HG02943 (cell line): ENCODE results near the gene LDLR.

ENCODE experiments used
- ATAC-seq: cut with Tn5 transposase; IDR thresholded peaks from one replicate; pipeline ENCODE4 v1.9.1; 2021; ENCODE audit warnings: mild to moderate bottlenecking, low read depth, moderate library complexity; ENCODE audit not compliant: unreplicated experiment

The LDLR gene

GRCh38 chr19:11089254-11090013 is at the start of gene LDLR:
Gene LDLR (plus strand): TSS chr19:11089463. CDS start chr19:11089549, 86 bp downstream.
- ATAC-seq, result no peak

GRCh38 chr19:11041194-11041593 is 48.1 kb upstream of the LDLR start:
- ATAC-seq, result no peak

- ATAC-seq, result no peak
Observed at GRCh38 chr19:11041966-11042627, 47.2 kb upstream of the LDLR start.

- no peak for ATAC-seq
Observed at GRCh38 chr19:11044431-11044830, 44.8 kb upstream of the LDLR start.

- ATAC-seq, result no peak
Observed at GRCh38 chr19:11045536-11045935, 43.7 kb upstream of the LDLR start.

GRCh38 chr19:11046605-11047354 is 42.5 kb upstream of the LDLR start:
- no peak for ATAC-seq

DNA sequence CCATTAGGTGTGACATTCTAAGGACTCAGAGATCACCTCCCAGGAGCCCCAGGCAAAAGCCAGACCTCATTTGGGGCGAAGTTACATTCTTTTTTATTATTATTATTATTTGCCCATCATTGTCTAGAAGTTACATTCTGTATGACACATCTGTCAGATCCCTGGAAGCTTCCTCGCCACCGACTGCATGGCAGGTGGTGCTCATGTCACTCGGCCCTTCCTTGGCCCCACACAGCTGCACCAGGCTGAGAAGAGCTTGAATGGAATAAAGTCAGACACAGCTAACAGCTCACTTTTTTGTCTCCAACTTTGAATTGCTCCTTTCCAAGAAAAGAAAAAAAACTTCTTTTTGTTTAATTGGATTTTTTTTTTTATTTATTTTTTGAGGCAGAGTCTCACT is 41.4 kb upstream of the LDLR start:
- ATAC-seq, result no peak

GRCh38 chr19:11050323-11051114 is 38.7 kb upstream of the LDLR start:
- ATAC-seq, result no peak

DNA sequence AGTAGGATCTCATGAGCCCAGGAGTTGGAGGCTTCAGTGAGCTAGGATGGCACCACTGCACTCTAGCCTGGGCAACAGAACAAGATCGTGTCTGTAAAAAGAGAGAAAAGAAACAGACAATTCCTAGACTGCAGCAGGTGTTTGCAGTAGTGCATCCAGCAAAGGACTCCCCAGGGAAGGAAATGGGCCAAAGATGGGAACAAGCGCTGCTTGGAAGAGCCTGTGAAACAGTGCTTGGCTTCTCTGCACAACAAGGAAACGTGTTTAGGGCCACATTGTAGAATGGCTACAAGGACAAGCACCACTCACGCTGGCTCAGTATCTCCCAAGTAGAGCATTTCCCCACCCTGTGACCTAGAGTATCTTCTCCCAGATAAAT is 35.5 kb upstream of the LDLR start:
- no peak for ATAC-seq

DNA sequence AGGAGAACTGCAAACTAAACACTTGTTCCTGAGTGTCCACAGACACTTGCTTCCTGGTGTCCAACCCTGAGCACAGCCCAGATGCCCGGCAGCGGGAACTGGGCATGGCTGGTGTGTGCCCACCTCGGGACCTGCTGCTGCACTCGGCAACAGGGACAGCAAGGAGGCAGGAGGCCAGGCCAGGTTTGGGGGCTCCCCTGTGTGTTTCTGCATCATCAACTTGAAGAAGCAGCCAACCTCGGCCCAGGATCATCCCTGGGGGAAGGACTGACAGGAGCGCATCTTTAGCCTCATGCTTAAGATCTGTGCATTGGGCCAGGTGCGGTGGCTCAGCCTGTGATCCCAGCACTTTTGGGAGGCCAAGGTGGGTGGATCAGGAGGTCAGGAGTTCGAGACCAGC is 35.1 kb upstream of the LDLR start:
- ATAC-seq, result no peak

GRCh38 chr19:11054628-11055027 is 34.6 kb upstream of the LDLR start:
- ATAC-seq, result no peak

GRCh38 chr19:11058246-11059030 is 30.8 kb upstream of the LDLR start:
- no peak for ATAC-seq

DNA sequence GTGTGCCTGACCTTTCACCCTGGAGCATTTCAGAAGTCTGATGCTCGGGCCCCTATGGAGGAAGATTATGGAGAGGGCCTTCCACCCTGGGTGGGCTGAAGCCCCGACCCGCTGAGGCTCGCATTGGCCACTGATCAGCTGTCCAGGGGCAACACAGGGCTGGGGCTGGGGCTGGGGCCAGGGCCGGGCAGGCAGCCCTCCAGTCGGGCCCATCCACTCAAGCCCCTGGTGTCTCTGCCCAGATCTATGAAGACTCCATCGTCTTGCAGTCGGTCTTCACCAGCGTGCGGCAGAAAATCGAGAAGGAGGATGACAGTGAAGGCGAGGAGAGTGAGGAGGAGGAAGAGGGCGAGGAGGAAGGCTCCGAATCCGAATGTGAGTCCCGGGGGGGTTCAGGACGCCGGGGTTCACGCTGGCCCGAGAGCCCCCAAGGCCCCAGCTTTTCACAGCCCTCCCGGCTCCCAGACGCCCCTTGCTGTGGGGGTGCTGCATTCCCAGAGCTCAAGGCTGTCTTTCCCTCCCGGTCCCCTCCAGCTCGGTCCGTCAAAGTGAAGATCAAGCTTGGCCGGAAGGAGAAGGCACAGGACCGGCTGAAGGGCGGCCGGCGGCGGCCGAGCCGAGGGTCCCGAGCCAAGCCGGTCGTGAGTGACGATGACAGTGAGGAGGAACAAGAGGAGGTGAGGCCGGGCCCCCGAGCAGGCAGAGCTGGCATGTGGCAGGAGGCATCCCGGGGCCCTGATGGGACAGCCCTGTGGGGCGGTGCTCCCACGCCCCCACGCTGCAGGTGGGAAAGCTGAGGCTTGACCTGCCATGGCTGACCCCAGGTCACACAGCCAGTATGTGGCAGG is 29.5 kb upstream of the LDLR start:
- no peak for ATAC-seq

GRCh38 chr19:11061952-11062351 is 27.3 kb upstream of the LDLR start:
- ATAC-seq, result no peak

- no peak for ATAC-seq
Observed at GRCh38 chr19:11063434-11063833, 25.8 kb upstream of the LDLR start.

DNA sequence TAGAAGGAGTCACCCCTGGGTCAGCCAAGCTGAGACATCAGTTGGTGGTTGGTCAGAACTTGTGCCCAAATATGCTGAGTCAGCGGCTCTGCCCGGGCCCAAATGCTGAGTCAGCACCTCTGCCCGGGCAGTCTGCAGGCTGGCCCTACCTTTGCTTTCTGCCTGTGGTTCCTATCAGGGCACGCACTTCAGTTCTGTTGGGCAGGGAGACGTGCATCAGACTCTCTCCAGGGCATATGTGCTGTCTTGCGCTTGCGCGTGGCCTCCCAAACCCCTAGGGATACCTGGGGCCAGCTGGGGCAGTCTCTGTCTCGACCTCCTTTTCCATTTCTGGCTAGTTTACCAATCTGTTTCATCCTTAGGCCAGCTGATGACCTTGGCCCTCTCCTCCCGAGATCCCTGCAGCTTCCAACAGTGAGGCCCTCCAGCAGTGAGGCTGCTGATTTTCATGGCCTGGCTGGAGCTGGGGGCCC is 24.4 kb upstream of the LDLR start:
- ATAC-seq, result no peak

GRCh38 chr19:11066326-11066725 is 22.9 kb upstream of the LDLR start:
- no peak for ATAC-seq

DNA sequence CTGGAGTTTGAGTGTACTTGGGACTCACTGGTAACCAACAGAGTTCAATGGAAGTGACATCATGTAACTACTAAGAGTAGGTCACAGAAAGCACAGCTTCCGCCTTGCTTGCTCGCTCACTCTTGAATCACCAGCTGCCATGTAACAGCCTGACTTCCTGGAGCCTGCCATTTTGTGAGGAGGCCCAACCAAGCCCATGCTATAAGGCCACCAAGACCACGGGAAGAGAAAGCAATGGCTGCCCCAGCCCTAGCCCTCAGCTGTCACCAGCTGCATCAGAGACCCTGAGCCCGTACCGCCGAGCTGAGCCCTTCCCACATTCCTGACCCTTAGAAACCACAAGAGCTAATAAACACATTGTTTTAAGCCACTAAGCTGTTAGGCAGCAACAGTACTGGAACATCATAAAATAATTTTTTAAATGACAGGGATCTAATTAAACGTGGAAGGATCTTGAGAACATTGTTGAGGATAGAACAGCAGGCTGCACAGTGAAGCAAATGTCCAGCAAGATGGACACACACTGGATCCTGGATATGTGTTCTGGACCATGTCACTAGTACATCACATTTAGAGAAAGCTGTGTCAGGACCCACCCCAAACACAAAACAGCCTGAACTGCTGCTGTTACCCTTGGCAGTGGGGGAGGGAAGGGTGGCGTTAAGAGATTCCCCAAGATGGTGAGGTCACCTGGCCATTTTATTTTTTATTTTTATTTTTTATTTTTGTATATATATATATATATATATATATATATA is 21.7 kb upstream of the LDLR start:
- no peak for ATAC-seq
